Dedifferentiated amniotic fluid mesenchymal stem cell (primary cell): Measurements from ENCODE around the gene KDF1.
"Not testable (repeated sequence)": the region's sequence is repeated elsewhere in the genome, so short reads cannot be mapped to it uniquely, and the experiment has no call there.

ENCODE experiments used
- DNase-seq: peaks from one replicate; pipeline ENCODE4 v3.0.0-alpha.2; 2016; ENCODE audit errors: extremely low spot score

Gene KDF1

GRCh38 chr1:26994020-26994786 is 33.9 kb upstream of the KDF1 start:
- DNase-seq, result no peak

- DNase-seq, result peak; percentile 54
These were observed 33.2 kb upstream of the KDF1 start, which contains the start of gene TRNP1 for GRCh38 chr1:26993237-26994019. Gene TRNP1 (plus strand): TSS chr1:26993692. CDS start chr1:26993787, 95 bp downstream.

- DNase-seq, result no peak
These were observed 31.2 kb upstream of the KDF1 start for GRCh38 chr1:26991310-26992116.

- not testable (repeated sequence) for DNase-seq
These were observed 29.3 kb upstream of the KDF1 start for GRCh38 chr1:26989403-26990109.

- DNase-seq, result no peak
These were observed 26.4 kb upstream of the KDF1 start for GRCh38 chr1:26986658-26987057.

- DNase-seq, result no peak
These were observed 24.0 kb upstream of the KDF1 start for GRCh38 chr1:26984291-26984690.

- peak; percentile 11 for DNase-seq
These were observed 23.6 kb upstream of the KDF1 start for GRCh38 chr1:26983863-26984262.

- peak; percentile 11 for DNase-seq
These were observed 21.0 kb upstream of the KDF1 start for GRCh38 chr1:26981146-26981846.

- DNase-seq, result no peak
These were observed 18.6 kb upstream of the KDF1 start for GRCh38 chr1:26978901-26979300.

GRCh38 chr1:26976621-26977510 is 16.6 kb upstream of the KDF1 start:
- no peak for DNase-seq

GRCh38 chr1:26972821-26973220 is 12.6 kb upstream of the KDF1 start:
- DNase-seq, result no peak

- DNase-seq, result no peak
These were observed 12.1 kb upstream of the KDF1 start for GRCh38 chr1:26972390-26972789.

- DNase-seq, result no peak
These were observed 11.3 kb upstream of the KDF1 start for GRCh38 chr1:26971590-26971989.

GRCh38 chr1:26970810-26971209 is 10.5 kb upstream of the KDF1 start:
- no peak for DNase-seq

GRCh38 chr1:26965628-26966027 is 5.4 kb upstream of the KDF1 start:
- no peak for DNase-seq

- no peak for DNase-seq
These were observed 4.9 kb upstream of the KDF1 start for GRCh38 chr1:26965213-26965612.

- DNase-seq, result peak; percentile 46
These were observed 1.6 kb upstream of the KDF1 start for GRCh38 chr1:26961826-26962225.

GRCh38 chr1:26960625-26960966 is 328 bp upstream of the KDF1 start:
- no peak for DNase-seq

- no peak for DNase-seq
These were observed 998 bp downstream of the KDF1 start for GRCh38 chr1:26959270-26959669.

GRCh38 chr1:26957306-26957705 is 3.0 kb downstream of the KDF1 start:
- no peak for DNase-seq
